OCI-LY1 (cell line): Measurements from ENCODE around the gene IPMK.

Experiments used
- CTCF ChIP-seq: fragments of 200-600 bp; sonication (generic), shearing (Covaris generic); IDR thresholded peaks from 2 replicates; pipeline ENCODE4 v1.5.1; 2017; ENCODE audit warnings: mild to moderate bottlenecking, antibody characterized with exemption, low read length, moderate library complexity, mixed read lengths
- EZH2 ChIP-seq: fragments of 200-600 bp; sonication (generic), shearing (Covaris generic); IDR thresholded peaks from 2 replicates; pipeline ENCODE4 v1.8.0; 2017; ENCODE audit warnings: borderline replicate concordance, mixed run types, mild to moderate bottlenecking, antibody characterized with exemption, low read length, moderate library complexity, mixed read lengths

DNA sequence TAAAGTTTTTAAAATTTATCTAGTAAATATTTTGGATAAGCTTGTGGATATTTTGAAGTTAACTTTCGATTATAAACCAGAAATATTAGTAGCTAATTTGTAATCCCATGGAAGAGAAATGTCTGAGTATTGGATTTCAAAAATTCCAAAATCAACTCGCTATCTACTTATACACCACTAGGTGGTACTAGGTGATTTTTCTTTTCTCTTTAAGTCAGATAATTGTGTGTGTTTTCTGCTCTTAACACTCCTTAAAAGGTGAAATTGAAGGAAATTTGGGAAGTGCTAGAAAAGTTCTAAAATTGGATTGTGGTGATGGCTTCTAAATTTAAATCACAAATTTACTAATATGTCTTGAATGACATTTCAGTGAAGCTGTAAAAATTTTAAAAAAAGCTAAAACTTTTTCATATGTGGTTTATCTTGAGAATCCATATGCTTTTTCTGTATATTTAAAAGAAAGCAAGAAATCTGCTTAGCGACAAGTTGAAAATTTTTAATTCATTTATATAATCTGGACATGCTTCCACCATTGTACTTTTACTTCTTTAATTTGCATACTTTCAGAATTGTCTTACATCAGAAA is 90.2 kb downstream of the IPMK start:
- TF ChIP-seq CTCF (peak; percentile 65), EZH2 (no peak)
